Epidermal melanocyte (primary cell): ENCODE data around the gene GHITM.
"Not testable (repeated sequence)": the region's sequence is repeated elsewhere in the genome, so short reads cannot be mapped to it uniquely, and the experiment has no call there.

ENCODE experiments used
- DNase-seq: peaks from one replicate; pipeline ENCODE4 v3.0.0; 2011; ENCODE audit warnings: low spot score; ENCODE audit not compliant: insufficient read length

Gene GHITM

DNA sequence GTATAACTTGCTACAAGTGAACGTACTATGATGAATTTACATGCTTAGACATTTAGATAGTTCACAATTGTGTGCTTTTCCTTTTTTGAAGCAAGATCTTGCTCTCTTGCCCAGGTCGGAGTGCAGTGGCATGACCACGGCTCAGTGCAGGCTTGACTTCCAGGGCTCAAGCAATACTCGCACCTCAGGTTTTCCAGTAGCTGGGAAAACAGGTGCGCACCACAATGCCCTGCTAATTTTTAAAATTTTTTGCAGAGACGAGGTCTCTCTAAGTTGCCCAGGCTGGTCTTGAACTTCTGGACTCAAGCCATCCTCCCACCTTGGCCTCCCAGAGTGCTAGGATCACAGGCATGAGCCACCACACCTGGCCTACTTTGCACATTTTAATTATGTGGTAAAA, 36.1 kb downstream of the GHITM start:
- DNase-seq = no peak

DNA sequence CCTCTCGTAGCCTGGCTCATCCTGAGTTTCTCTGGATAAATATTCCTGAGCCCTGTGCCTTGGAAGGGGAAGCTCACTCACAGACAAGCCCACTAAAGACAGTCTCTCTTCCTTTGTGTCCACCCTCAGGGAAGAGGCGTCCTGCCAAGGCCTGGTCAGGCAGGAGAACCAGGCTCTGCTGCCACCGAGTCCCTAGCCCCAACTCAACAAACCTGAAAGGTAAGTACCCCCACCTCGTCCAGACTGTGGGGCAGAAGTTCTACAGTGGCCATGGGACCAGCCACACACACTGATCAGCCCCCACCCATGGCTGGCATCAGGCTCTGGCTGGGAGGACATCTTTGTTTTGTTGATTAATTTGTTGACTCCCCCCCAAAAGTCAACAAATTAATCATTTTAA, 37.0 kb downstream of the GHITM start:
- DNase-seq = no peak

DNA sequence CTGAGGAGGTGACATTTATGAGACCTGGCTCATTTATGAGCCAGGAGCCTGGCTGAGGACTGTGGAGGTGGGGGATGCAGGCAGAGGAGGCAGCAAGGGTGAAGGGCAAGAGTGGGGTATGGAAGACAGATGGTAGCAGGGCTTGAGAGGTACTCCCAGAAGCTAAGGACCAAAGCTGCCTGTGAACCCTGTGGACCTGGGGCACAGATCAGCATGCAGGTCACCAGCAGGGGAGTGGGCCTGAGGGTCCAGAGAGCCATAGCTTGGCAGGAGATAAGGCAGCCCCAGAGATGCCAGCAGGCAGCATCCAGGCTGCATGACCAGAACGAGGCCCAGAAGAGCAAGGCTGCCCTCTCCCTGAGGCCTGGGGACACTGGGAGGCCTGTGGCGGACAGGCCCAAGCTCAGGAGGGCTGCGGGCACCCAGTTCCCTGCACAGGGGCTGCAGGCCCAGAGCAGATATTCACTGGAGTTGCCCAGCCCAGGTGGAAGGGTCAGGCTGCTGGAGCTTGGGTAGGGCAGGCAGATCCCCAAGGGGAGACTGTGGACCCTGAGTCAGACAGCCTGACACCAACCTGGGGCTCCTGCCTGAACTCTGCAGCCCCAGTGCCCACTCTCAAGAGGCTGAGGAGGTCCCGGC, 37.6 kb downstream of the GHITM start:
- no peak for DNase-seq

DNA sequence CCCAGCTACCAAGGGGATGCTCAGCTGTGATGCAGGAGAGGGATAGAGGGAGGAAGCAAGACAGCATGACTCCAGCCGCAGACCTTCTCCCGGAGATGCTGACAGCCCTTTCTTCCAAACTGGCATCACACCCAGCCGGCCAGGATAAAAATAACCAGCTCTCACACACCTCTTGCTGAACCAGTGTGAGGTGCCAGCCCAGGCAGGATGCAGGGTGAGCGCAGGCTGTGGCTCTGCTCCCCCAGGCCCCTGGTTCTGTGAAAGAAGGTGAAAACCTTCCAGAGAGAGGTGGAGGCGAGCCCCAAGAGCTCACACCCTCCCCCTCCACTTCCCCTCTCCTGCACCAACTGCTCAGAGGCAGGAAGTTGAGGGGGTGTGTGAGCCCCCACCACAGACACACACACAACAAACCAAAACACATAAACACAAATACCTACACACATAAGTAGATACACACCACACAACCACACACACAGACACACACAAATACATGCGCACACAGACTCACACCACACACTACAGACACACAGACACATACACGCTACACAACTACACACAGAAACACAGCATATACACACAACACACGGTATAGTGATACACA, 38.3 kb downstream of the GHITM start:
- DNase-seq = no peak

DNA sequence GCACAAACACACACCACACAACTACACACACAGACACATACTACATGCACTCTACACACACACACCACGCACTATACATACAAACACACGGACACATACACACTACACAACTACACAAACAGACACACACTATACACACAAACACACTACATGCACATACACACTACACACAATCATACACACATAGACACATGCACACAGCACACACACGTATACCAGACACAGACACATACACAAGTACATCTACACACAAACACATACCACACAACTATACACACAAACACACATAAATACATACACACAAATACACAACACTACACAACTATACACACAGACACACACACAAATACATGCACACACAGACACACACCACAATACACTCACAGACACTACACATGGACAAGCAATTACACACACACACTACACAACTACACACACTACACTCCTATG, 38.9 kb downstream of the GHITM start:
- DNase-seq = no peak

DNA sequence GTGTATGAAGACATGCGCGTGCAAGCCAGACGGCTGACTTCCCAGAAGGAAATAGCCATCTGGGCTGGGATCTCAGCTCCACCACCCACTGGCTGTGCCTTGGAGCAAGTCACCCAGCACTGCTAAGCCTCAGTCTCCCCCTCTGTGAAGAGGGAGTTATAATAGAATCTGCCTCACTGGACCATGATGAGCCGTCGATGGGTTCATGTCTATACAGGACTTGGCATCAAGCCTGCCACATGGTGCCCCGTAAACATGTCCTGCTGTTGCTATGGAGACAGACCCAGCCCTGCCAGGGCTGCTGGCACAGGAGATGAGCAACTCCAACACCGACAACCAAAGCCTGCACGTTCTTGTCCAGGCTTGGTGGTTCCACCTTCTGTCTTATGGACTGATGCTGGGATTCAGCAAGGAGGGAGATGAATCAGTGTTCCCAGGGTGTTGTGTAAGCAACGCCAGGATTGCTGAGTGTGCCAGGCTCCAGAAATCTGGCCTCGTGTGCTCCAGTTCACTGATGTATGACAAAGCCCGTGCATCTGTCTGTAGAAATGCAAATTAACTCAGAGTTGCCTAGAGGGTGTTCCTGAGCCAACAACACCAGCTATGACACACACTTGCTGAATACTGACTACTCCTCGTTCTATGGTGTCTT, 39.9 kb downstream of the GHITM start:
- DNase-seq = no peak

DNA sequence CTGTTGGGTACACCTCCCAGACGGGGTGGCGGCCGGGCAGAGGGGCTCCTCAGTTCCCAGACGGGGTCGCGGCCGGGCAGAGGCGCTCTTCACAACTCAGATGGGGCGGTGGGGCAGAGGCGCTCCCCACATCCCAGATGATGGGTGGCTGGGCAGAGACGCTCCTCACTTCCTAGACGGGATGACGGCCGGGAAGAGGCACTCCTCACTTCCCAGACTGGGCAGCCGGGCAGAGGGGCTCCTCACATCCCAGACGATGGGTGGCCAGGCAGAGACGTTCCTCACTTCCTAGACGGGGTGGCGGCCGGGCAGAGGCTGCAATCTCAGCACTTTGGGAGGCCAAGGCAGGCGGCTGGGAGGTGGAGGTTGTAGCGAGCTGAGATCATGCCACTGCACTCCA, 41.1 kb downstream of the GHITM start:
- DNase-seq = not testable (repeated sequence)

DNA sequence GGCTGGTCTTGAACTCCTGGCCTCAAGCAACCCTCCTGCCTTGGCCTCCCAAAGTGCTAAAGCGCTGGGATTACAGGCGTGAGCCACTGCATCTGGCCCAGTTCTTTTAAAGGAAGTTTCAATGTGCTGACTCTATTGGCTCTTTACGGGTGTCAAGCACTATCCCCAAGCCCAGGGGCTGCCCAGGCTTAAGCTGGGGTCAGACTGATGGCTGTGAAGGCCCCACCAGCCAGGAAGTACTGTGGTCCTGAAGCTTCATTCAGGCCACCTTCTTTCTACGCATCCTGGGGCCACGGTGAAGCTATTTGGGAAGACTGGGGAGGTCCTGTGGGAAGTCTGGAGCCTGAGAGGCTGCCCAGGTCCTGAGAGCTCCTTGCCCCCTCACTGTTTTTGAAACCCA, 42.3 kb downstream of the GHITM start:
- no peak for DNase-seq

DNA sequence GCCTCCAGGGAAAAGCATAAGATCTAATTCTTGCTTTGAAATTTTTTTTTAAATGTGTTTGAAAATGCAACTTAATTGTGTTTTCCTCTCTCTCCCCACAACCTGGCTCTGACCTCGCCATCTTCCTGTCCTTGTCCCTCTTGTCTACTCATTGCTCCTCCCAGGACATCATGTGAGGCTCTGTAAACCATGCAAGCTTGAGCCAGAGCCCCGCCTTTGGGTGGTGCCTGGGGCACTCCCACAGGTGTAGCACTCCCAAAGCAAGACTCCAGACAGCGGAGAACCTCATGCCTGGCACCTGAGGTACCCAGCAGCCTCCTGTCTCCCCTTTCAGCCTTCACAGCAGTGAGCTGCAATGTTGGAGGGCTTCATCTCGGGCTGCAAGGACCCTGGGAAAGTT, 45.2 kb downstream of the GHITM start:
- peak; percentile 9 for DNase-seq

DNA sequence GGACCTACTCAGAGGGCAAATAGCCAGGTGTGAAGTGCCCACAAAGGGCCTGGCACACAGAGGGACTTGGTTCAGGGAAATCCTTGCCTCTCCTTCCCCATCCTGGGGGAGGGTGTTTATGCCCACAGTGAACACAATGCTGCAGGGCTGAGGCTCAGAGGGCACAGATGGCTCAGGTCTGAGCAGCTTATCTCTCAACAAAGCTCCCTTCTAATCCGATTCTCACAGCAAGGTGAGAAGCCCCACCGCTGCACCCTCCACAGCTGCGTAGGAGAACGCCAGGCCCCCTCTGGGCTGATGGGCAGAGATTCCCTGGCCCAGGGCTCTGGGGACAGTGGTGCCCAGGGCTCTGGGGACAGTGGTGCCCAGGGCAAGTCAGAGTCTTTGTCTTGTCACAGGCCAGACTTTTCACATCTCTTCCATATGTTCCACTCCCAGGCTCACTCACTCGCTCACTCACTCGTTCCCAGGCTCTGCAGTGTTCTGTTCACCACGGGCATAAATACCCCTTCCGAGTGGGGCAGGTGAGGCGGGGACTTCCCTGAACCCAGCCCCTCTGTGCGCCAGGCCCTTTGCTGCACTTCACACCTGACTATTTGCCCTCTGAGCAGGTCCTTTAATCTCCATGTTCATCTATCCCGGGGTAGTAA, 46.3 kb downstream of the GHITM start:
- peak; percentile 6 for DNase-seq

DNA sequence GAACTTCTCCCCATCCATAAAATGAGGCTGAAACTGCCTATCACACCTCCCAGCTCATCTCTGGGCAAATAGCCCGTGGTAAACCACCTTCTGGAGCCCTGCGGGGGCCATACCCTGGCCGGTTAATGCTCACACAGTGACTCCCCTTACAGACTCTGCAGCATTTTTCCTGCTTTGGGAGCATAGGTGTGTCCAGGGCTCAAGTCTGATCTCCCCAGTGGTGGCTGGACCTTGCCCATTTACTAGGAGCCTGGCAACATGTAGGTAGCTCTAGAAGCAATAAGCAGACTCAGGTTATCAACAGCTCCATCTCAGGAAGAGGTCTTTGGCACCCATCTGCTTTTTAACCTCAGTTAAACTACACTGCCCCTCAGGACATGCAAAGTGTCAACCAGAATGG, 49.5 kb downstream of the GHITM start:
- DNase-seq = no peak

DNA sequence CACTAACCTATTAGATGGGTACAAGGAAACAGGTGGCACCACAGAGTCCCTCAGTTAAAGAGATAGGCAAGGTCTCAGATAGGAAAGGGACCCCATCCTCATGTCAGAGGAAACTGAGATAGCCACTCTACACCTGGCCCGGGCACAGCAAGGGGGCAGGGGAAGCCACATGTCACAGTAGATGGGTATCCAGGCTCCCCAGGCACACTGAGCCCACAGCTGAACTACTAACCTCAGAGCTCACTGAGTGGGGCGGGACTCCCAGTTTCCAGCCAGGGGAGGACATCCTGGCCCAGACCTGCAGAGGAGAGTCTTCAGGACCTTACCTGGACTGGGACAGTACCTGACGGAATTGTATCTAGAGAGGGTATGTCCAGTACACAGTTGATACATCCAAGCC, 51.3 kb downstream of the GHITM start:
- DNase-seq = no peak

DNA sequence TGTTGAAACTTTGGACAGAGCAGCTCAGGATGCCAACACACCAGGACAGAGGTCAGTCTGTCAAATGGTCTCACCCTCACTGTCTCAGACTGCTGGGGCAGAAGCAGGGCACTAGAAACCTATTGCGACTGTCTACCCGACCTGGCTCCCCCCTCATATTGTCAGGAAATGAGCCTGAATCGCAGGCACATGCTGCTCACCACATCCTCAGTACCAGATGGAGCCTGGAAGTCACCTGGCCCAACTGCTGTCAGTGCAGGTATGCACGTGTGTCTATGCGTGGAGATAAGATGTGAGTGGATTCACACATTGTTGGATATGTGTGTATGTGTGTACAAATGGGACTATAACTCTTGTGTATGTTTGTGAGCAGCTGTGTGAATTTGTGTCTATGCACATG, 51.8 kb downstream of the GHITM start:
- DNase-seq = no peak

DNA sequence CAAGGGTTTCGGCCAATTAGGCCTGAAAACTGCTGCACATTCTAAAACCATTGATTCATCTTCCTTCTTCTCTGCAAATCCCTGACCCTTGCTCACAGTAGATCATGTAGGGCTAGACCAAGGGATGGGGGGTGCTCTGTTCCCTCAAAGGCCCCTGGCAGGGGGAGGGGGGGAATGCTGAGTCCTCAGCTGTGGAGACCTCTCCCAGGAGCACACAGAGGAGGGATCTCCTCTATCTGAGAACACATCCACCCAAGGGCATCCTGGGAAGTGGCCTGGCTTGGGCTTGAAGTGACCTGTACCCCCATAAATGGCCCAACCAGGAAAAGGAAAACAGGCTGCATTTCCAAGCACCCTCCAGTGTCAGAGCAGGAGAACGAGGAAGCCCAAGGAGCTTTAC, 54.0 kb downstream of the GHITM start:
- no peak for DNase-seq

DNA sequence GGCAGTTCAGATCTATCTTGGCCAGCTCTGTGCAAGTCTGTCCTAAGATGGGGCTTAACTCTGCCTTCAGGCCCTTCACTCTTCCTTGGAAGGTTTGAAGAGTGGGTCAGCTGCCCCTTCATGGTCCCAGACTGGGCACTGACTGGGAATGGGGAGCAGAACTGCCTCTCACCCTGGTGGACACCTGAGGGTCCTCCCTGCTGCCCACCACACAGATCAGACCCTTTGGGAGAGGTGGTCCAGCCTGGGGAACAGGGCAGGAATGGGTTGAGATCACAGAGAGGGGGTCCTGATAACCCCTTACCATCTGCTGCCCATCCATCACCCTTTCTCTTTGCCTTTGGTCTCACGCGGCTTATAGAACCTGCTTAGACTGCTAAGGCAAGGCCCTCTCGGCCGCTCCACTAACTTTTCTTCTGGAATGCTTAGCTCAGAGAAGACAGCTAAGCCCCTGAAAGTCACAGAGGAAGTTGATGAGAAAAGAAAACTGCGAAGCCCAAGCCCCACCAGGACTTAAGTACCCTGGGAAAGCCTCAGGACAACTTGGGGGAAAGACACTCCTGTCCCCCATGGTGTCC, 54.6 kb downstream of the GHITM start:
- DNase-seq = no peak

DNA sequence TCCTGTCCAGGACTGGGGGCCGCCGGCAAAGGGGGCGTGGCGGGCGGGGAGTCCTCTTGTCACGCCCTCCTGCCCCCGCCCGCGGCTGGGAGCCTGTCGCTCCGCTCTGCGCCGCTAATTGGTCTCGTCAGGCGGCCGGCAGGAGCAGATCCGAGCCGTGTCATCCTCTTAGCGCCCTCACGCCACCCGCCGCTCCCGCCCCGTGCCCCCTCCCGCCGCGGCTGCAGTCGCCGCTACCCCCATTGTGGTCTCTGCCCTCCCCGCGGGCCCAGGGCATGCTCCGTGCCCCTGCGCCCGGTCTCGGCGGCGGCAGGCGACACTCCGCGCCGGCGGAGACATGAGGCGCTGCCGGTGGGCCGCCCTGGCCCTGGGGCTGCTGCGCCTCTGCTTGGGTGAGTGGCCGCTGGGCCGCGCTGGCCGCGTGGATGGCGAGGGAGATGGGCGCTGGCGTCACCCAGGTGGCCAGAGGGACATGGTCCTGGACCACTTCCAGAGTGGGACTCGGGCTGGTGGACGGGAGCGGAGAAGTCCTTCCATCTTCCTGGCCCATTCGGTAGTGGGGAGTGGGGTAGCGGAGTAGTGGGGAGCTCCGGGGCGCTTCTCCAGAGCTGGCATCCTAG, 55.2 kb downstream of the GHITM start, which contains the start of gene CDHR1:
Gene CDHR1 (plus strand): TSS at position 114 of the 620 bp plus-strand sequence. CDS start 224 bp downstream, at position 338.
- DNase-seq = no peak

DNA sequence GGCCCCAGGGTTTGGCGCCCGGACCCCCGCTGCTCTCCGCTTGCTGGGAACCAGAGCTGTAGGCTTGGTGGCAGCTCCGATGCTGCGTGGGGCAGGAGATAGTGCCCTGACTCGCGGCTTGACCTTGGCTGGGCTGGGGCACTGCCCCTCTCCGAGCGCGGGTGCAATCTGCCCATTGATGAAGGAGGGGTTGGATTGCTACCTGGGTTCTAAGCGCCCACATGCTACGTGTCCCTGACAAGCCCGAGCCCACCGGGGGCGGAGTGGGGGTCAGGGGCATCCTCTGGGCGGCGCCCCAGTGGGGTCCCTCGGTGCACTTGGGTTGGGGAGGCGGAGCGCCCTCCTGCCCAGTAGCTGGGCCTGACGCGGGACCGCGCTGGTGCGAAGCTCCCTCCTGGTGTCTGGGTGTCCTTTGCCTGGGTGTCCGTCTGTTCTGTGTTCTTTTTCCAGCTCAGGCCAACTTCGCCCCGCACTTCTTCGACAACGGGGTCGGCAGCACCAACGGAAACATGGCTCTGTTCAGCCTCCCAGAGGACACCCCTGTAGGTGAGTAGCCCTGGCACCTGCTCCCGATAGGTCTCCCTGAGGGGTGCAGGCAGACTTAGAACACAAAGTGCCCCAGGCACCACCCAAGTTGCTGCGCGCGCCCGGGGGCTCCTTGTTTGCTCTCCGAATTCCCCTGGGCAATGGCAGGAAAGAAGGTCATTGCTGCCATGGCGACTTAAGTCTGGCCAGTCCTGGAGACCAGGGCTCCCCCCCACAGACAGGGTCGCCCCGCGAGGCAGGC, 55.9 kb downstream of the GHITM start:
- no peak for DNase-seq

DNA sequence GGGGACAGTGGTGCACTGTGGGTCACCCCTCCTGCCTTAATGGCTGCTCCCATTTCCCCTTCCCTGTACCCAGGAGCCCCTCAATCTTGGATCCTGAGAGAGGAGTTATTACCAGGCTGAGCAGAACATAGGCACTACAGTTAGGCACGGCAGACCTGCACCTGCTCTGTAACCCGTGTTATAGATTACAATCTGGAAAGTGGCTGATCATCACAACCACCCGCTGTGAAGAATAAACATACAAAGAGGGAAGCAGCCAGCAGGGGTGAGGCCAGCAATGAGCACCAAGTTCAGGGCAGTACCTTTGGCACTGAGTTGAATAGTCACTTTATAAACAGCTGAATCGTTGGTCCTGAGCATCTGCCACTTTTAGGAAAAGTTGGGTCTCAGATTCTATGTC, 56.8 kb downstream of the GHITM start:
- no peak for DNase-seq

DNA sequence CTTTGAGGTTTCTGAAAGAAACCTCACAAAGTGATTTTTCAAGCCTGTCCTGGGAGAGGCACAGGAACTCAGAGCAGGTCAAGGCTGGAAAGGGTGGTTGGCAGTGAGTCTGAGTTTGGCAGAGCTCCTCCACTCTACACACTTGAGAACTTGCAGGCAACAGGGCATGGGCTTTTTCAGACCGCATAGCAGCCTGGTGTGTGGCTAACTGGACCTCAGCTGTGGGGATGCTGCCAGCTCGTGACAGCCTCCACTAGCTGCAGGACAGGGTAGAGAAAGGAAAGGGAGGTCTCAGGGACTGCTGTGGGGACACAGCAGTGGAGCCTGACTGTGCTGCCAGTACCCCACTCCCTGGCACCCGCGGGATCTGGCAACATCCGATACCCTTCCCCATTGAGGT, 57.6 kb downstream of the GHITM start:
- DNase-seq = no peak

DNA sequence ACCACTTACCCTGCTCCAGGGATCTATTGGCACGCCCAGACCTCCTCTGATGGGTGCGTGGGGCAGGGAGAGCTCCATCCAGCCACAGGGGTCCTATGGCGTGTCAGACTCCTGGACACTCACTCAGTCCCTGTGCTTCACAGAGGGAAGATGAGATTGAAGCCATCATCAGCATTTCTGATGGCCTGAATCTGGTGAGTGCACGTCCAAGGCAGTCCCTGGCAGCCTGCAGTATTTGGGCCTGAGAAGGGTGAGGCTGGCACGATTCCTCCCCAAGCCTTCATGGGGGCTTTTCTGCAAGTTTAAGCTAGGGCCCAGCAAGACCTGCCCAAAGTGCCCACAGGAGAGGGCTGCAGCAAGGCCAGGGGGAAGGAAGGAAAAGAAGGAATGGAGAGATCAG, 58.3 kb downstream of the GHITM start:
- DNase-seq = no peak
